Measurements from ENCODE around the gene FBXO2.

DNA sequence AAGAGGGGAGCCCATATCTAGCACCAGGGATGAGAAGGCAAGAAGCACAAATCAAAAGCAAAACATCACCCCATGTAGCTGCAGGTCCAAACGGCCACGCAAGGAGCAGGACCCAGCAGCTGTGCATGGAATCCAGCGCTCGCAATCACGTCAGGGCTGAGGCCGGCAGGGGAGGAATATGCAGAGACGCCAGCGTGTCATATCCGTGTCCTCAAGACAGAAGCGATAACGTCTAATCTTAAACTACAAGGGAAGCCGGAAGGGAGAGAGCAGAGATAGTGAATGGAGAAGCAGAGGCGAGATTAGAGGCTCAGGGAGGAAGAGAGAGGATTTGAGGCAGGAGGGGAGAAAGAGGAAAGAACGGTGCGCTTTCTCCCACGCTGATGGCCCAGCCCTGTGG is 39.1 kb downstream of the FBXO2 start:
- no peak for TF ChIP-seq POLR2A (IDR thresholded peaks at IDR 0.05; ENCODE audit: low read depth, low read length)
- TF ChIP-seq, protein P1, sequence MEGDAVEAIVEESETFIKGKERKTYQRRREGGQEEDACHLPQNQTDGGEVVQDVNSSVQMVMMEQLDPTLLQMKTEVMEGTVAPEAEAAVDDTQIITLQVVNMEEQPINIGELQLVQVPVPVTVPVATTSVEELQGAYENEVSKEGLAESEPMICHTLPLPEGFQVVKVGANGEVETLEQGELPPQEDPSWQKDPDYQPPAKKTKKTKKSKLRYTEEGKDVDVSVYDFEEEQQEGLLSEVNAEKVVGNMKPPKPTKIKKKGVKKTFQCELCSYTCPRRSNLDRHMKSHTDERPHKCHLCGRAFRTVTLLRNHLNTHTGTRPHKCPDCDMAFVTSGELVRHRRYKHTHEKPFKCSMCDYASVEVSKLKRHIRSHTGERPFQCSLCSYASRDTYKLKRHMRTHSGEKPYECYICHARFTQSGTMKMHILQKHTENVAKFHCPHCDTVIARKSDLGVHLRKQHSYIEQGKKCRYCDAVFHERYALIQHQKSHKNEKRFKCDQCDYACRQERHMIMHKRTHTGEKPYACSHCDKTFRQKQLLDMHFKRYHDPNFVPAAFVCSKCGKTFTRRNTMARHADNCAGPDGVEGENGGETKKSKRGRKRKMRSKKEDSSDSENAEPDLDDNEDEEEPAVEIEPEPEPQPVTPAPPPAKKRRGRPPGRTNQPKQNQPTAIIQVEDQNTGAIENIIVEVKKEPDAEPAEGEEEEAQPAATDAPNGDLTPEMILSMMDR (conservative IDR thresholded peaks at IDR 0.05; ENCODE audit: low read depth, low read length): no peak
- no peak for TF ChIP-seq SMC3 (IDR thresholded peaks at IDR 0.05; ENCODE audit: low read depth, low read length)
- TF ChIP-seq RFX5 (IDR thresholded peaks at IDR 0.05; ENCODE audit: low read depth, low read length): no peak
- no peak for TF ChIP-seq CHD1 (IDR thresholded peaks at IDR 0.05; ENCODE audit: low read depth, low read length)
- no peak for TF ChIP-seq MAZ (IDR thresholded peaks at IDR 0.05; ENCODE audit: borderline replicate concordance, low read depth, low read length)
- TF ChIP-seq RAD21 (IDR thresholded peaks at IDR 0.05; ENCODE audit: low read length): no peak
- no peak for TF ChIP-seq BHLHE40 (IDR thresholded peaks at IDR 0.05; ENCODE audit: low read depth, low read length)
- no peak for TF ChIP-seq RCOR1 (IDR thresholded peaks at IDR 0.05; ENCODE audit: insufficient replicate concordance, low read length)
- no peak for TF ChIP-seq ELK1 (IDR thresholded peaks at IDR 0.05; ENCODE audit: borderline replicate concordance, low read depth, low read length)
- TF ChIP-seq FOS (IDR thresholded peaks at IDR 0.05; ENCODE audit: low read depth, low read length): no peak
- no peak for TF ChIP-seq CEBPB (IDR thresholded peaks at IDR 0.05; ENCODE audit: low read depth, low read length)
- TF ChIP-seq MAFK (IDR thresholded peaks at IDR 0.05; ENCODE audit: low read depth, low read length): no peak

Measured in IMR-90 (cell line).